Fibroblast of skin of left biceps (primary cell): Measurements from ENCODE around the gene FDPS.
"Not testable (repeated sequence)": the region's sequence is repeated elsewhere in the genome, so short reads cannot be mapped to it uniquely, and the experiment has no call there.

Source experiments
- DNase-seq, 2 experiments: peaks; one replicate each; pipeline ENCODE4 v3.0.0-alpha.2; 2013; ENCODE audit warnings: low read depth in 2 of 2

FDPS gene

DNA sequence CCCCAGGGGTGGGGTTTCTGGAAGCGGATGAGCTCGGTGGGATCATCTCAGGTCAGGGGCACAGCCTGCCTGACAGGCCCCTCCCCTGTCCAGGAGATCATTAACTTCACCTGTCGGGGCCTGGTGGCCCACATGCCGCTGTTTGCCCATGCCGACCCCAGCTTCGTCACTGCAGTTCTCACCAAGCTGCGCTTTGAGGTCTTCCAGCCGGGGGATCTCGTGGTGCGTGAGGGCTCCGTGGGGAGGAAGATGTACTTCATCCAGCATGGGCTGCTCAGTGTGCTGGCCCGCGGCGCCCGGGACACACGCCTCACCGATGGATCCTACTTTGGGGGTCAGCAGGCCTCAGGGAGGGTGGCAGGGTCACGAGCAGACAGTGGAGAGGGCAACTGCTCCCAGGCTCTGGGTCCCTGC is 23.0 kb upstream of the FDPS start:
- DNase-seq = no peak

GRCh38 chr1:155286544-155286943 is 22.1 kb upstream of the FDPS start:
- DNase-seq = no peak

GRCh38 chr1:155287987-155288543 is 20.6 kb upstream of the FDPS start:
- DNase-seq = no peak

GRCh38 chr1:155291006-155291405 is 17.7 kb upstream of the FDPS start:
- not testable (repeated sequence) for DNase-seq

DNA sequence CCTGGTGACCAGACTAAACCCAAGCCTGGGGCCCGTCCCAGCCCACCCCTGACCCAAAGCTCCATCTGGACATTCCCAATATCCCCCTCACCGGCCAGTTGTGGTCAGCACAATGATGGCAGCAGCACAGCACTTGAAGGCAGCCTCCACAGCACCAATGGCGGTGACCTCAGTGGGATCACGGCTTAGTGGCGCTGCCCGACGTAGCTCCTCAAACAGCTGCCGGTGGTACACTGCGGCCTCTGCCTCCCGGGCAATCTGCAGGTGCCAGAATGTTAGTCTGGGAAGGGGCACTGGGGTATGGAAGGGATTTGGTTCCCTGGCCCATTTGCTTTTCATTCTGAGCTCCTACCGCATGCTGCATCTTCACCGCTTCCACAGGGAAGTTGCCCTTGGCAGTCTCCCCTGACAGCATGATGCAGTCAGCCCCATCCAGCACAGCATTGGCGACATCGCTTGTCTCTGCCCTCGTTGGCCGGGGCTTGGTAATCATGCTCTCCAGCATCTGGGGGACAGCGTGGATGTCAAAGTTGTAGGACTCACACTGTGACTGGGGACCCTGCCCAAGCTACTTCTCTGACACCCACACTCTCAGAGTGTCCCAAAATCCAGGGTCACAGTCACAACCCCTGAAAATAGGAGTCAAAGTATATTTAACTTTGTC is 15.4 kb upstream of the FDPS start:
- DNase-seq = no peak

- no peak for DNase-seq
Observed at GRCh38 chr1:155294520-155295182, 14.0 kb upstream of the FDPS start.

- DNase-seq = no peak
Observed at GRCh38 chr1:155295183-155295941, 13.3 kb upstream of the FDPS start.

- no peak for DNase-seq
Observed at GRCh38 chr1:155295942-155296267, 12.8 kb upstream of the FDPS start.

DNA sequence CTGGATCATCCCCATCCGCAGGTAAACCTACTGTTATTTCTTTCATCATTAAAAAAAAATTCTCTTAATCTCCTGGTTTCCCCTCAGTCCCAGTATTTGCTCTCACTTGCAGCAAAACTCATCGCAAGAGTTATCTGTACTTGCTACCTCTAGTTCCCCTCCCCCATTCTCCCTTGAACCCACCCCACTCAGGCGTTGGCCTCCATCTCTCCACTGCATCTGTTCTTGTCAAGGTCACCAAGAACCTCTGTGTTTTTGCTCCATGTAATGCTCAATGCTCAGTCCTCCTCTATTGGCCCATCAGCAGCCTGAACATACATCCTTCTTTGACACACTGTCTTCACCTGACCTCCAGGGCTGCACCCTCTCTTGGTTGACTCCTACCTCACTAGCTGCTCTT is 12.0 kb upstream of the FDPS start:
- DNase-seq = no peak

GRCh38 chr1:155297384-155297783 is 11.3 kb upstream of the FDPS start:
- no peak for DNase-seq

DNA sequence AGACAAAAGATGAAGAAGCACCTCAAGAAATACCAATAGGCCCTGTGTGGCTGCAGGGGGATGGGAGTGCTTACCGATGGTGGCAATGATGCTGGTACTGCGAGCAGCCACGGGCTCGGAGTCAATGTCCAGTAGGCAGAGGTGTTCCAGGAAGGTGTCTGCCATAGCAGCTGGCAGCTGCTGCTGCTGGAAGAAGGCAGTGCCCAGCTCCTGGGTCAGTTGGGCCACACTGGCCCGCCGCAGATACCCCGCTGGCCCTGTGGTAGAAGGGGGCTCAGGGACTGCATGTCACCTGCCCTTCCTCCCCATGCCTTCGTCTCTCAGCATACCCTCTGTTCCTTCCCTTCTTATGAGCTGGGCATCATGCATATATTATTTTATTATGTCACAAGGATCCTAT is 8.6 kb upstream of the FDPS start:
- no peak for DNase-seq

- no peak for DNase-seq
Observed at GRCh38 chr1:155300553-155301329, 7.9 kb upstream of the FDPS start.

GRCh38 chr1:155301342-155301841 is 7.3 kb upstream of the FDPS start, which contains the start of gene PKLR:
TSS of gene PKLR (minus strand) at chr1:155301438. CDS start at chr1:155301395, 43 bp downstream.
- DNase-seq = no peak

- no peak for DNase-seq
Observed at GRCh38 chr1:155304558-155305063, 4.1 kb upstream of the FDPS start.

DNA sequence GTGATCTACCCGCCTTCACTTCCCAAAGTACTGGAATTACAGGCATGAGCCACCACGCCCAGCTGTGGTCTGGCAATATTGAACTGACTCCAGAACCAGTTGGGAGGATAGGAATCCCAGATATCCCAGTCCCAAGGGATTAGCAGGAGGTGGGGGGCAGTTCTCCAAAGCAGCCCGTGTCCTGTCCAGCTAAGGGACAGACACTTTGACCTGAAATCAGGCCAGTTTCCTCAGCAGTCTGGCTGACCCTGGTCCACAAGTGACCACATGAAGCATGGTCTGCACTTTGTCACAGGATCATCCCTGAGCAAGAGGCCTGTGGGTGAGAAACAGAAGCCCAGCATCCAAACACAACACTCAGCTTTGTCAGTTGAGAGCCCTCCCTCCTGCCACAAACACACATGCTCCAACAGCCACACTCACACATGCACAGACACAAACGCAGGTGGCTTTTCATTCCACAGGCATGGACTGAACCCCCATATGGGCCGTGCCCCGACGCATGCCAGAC is 2.7 kb upstream of the FDPS start:
- DNase-seq = no peak

- peak in 1 of 2 experiments; percentile 12 for DNase-seq
Observed at GRCh38 chr1:155307247-155307740, 1.4 kb upstream of the FDPS start.

DNA sequence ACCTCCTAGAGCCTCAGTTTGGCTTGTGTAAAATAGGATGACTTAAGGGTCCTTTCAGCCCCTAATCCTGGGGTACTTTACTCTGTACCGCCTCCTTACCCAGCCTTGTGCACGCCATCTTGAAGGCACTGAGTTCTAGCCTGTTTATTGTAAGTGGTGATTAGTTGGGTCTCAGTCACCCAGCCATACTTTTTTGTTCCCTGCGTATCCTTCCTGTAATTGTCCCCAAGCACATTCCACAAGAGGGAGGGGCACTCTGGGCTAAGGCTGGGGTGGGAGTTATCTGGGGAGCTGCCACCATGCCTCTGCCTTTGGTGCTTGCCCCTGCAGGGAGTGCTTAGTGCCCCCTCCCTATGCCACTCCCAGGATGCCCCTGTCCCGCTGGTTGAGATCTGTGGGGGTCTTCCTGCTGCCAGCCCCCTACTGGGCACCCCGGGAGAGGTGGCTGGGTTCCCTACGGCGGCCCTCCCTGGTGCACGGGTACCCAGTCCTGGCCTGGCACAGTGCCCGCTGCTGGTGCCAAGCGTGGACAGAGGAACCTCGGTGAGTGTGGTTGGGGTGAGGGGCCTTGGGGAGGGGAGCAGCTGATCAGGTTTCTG is 856 bp downstream of the FDPS start:
- no peak for DNase-seq

DNA sequence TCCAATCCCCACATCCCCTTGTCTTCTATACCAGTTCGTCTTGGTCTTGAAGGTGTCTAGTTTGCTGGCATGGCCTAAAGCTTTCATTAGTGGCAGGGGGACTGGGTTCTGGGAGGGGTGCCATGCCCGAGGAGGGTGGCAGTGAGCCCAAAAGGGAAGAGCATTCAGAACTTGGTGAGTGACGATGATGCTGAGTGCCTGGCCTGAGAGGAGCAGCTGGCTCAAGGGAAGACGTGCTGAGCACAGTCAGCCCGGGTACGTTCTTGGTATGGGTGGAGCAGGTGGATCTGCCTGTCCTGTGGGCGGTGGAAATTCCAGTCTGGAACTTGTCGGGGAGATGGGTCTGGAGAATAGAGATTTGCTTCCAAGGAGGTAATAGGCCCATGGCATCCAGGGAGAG is 4.6 kb downstream of the FDPS start:
- no peak for DNase-seq

DNA sequence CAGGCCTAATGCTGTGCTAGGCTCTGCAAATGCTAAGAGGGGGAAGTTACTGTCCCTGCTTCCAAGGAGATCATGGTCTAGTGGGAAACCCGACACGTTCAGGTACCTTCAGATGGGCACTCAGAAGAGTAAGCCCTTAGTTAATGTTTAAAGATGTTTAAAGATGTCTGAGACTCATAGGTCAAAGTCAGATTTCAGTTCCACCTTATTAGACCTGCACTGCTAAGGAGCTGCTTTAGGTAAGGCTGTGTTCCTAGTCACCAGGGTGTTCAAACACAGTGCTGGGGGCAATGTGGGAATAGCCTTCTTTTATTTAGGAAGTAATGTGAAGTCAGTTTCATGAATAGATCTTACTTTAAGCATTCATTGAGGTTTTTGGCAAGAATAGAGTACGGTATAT is 8.3 kb downstream of the FDPS start:
- no peak for DNase-seq

GRCh38 chr1:155318082-155318481 is 9.4 kb downstream of the FDPS start:
- DNase-seq = no peak

DNA sequence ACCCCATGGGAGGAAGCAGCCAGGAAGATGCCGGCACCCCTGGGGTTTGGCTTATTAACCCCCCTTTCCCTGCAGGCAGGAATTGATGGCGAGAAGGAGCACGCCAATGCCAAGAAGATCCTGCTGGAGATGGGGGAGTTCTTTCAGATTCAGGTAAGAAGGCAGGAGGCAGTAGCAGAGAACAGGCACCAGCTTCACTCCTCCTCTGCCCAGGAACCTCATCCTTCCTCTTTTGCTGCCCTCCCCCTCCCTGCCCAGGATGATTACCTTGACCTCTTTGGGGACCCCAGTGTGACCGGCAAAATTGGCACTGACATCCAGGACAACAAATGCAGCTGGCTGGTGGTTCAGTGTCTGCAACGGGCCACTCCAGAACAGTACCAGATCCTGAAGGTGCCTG is 10.9 kb downstream of the FDPS start:
- DNase-seq = no peak
